ENCODE data around the gene NBEA. TPM values are rescaled to one million over a fixed set of nuclear protein-coding genes. Genes with fewer than 3 reads are reported as not detected.

NBEA gene
- total RNA-seq, 1 experiment from 2014 or later = not detected

GRCh38 chr13:35702316-35702715, 760.2 kb downstream of the NBEA start:
- no peak for DNase-seq (ENCODE audit: low spot score)

- no peak for DNase-seq (ENCODE audit: low spot score)
Measured at GRCh38 chr13:35703061-35703460, 761.0 kb downstream of the NBEA start.

GRCh38 chr13:35704331-35704730, 762.3 kb downstream of the NBEA start:
- no peak for DNase-seq (ENCODE audit: low spot score)

- no peak for DNase-seq (ENCODE audit: low spot score)
Measured at GRCh38 chr13:35706281-35706680, 764.2 kb downstream of the NBEA start.

GRCh38 chr13:35706721-35707120, 764.7 kb downstream of the NBEA start:
- no peak for DNase-seq (ENCODE audit: low spot score)

- no peak for DNase-seq (ENCODE audit: low spot score)
Measured at GRCh38 chr13:35711909-35712308, 769.8 kb downstream of the NBEA start.

GRCh38 chr13:35712907-35713761, 771.1 kb downstream of the NBEA start:
- no peak for DNase-seq (ENCODE audit: low spot score)

GRCh38 chr13:35714121-35714520, 772.1 kb downstream of the NBEA start:
- DNase-seq (ENCODE audit: low spot score) = no peak

- no peak for DNase-seq (ENCODE audit: low spot score)
Measured at GRCh38 chr13:35714588-35715377, 772.7 kb downstream of the NBEA start.

GRCh38 chr13:35716186-35716585, 774.1 kb downstream of the NBEA start:
- DNase-seq (ENCODE audit: low spot score) = no peak

- no peak for DNase-seq (ENCODE audit: low spot score)
Measured at GRCh38 chr13:35716729-35717128, 774.7 kb downstream of the NBEA start.

GRCh38 chr13:35718084-35718483, 776.0 kb downstream of the NBEA start:
- no peak for DNase-seq (ENCODE audit: low spot score)

GRCh38 chr13:35720290-35720689, 778.2 kb downstream of the NBEA start:
- DNase-seq (ENCODE audit: low spot score) = no peak

GRCh38 chr13:35720690-35721554, 778.9 kb downstream of the NBEA start:
- DNase-seq (ENCODE audit: low spot score) = peak; percentile 76

Small RNA genes lying within 50 kb of the gene (small RNA-seq; reads per million reads assigned to genes)
- gene RF00017 = not detected
